HG02571 (cell line): ENCODE results near the gene ABTB2.
A peak's percentile ranks its signal among the peaks of the same experiment; 100 is the strongest.

Source experiments
- ATAC-seq: cut with Tn5 transposase; IDR thresholded peaks from one replicate; pipeline ENCODE4 v1.9.1; 2021; ENCODE audit warnings: mild to moderate bottlenecking, moderate library complexity; ENCODE audit not compliant: unreplicated experiment

Gene ABTB2

DNA sequence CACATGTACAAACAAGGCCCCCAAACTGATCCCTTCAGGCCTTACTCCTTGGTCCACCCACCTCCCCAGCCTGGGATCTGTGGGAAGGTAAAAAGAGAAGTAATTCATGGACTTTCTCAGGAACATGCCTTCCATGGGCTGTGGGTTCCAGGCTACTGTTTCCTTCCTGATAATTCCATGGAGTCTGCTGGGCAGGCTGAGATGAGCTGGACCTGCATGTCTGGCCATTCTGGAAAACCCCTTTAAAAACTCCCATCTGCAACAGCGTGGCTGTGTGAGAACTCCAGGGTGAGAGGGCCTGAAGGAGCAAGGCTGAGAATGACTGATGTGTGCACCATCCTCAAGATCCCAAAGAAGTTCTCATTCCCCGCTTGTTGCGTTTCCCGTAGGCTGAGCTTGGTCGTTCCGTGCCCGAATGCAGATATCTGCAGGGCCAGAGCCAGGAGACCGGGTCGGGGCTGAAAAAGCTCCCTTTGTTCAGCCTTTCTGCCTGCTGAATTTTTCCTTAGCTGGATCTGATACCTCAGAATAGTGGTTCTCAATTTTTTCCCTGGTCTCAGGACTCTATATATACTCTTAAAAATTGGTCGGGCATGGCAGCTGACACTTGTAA lies 179.5 kb downstream of the ABTB2 start:
- ATAC-seq = no peak

DNA sequence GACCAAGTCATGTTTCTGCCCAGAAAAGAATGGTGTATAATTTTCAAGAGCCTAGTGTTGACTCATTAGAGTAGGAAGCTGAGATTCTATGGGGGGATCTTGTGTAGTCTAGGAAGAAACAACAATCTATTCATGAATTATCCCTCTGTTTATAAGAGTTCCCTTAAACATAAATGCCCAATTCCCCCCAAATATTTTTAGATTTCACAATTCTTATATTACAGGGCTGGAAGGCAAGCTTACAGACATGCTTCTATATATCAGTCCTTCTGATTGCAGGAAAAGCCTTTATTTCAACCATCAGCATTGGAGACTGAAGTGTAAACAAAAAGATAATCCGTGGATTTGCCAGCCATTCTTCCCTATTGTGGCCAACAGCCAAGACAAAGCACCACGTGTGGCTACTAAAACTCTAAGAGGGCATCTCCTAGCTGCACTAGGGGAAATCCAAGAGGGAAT lies 181.0 kb downstream of the ABTB2 start:
- ATAC-seq = no peak

DNA sequence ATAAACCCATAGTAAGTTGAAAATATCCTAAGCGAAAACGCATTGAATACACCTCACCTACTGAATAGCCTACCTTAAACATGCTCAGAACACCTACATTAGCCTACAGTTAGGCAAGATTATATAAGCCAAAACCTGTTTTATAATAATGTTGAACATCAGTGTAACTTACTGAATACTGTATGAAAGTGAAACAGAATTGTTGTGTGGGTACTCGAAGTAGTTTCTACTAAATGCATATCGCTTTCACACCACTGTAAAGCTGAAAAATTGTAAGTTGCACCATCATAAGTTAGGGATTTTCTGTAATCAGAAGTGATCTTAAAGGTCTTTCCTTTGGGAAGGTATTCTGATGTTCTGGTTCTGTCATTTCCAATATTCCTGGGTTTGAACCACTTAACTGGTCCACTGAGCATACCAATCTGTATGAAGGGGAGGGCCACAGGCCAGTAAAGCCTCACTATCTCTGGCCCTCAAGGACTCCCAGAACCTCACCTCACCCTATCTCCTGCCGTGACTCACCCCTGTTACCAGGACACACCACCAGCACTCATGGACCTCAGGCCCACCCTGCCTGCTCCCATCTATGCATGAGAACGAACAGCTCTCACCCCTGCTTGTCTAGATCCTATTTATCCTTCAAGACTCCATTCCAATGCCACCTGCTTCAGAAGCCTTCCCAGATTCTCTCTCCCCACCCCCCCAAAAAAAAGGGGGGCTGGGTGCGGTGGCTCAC lies 182.4 kb downstream of the ABTB2 start:
- no peak for ATAC-seq

DNA sequence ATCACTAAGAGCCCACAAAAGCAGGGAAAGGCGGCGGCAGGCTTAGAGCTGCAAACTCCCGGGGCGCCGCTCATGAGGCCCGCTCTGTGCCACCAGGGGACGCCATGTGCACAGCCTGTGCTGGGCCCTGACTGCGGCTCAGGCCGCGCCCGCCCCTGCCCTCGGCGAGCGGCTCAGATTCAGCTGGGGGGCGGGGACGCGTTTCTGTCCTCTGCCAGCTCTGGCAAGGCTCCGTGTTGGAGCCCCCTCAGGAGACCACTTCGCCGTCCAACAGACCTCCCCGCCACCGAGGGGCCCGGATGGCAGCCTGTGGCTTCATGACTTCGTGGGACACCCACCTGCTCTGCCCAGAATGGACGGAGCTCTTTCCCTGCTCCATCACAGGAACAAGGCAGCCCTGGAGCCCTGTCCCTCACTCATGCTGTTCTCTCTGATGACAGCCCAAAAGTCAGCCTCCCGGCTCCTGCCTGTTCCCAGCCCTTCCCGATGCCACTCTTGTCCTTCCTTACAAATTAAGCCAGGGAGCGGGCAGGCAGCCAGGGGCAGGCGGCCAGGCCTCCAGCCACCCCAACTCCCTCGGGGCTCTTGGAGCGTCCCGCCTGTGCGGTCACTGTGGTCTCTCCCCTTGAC lies 183.3 kb downstream of the ABTB2 start:
- peak; percentile 73 for ATAC-seq

DNA sequence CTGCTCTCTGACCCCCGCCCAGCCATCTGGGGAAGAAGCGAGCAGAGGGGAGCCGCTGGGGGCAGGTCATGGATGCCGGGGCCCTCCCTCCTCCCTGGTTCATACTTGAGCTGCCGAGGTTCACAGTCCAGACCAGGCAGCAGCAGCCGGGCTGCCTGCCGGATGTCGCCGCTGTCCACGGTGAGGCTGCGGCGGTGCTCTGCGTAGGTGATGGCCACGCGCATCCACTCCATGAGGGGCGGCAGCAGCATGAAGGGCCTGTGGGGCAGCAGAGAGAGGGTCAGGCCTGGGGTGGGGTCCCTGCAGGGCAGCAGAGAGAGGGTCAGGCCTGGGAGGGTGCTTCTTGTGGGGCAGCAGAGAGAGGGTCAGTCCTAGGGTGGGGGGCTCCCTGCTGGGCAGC lies 184.8 kb downstream of the ABTB2 start:
- ATAC-seq = no peak

DNA sequence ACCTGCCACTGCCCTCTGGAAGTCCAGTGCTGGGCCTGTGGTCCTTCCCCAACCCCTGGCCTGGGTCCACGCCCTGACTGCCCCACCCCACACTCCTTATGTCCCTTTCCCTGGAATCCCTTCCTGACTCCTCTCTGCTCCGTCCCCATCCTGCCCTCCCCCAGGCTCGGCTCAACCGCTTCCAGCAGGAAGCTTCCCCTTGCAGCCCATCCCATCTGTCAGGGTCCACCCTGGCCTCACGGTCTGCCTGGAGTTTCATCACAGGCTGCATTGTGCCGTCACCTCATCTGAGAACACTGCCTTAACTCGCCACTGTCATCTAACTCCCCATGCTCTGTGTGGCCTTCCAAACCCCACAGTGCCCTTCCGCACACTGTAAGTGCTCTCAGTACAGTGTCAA lies 188.1 kb downstream of the ABTB2 start:
- no peak for ATAC-seq

DNA sequence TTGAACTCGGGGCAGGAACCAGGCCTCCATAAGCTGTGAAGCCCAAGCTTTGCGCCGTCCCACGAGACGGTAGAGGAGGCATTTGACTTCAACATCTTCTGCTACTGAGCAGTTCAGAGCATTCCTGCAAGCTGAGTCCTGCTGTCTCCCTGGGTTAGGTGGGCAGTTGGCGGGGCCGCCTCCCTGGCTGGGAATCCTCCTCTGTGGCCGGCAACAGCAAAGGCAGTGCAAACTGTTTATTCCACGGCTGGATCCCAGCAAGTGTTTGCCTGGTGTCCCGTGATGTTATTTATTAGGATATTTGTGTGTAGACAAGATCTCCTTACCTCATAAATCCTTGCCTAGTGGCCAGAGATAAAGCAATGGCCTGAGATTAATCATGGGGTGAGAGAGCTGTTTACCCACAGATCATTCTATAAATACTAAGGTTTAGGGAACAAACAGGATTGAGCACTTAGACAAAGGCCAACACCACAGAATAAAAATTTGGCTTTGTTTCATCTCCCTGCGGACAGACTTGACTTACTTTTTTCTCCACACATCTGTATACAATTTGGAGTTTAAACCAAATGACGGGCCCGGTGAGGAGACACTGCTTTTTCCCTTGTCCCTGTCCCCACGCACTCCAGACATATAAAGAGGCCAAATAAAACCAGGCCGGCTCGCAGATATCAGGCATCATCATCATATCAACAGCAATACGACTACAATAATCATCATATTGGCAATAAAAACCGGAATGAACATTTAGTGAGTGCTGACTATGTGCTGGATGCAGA lies 189.0 kb downstream of the ABTB2 start:
- ATAC-seq = no peak

DNA sequence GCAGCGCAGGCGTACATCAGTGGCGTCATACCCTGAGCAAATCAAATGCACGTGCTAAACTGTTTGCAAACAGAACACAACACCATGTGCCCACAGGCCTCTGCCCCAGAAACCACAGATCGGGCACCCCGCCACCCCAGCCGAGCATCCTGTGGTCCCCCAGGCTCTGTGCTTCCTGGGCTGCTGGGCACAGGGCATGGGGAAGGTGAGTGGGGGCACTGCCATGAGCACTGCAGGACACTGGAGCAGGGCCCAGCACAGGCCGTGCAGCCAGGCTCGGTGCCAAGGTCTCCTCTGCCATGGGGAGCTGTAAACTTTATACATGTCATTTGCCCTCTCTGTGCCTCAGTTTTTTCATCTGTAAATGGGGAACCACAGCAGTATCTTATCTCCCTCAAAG lies 189.8 kb downstream of the ABTB2 start:
- no peak for ATAC-seq

DNA sequence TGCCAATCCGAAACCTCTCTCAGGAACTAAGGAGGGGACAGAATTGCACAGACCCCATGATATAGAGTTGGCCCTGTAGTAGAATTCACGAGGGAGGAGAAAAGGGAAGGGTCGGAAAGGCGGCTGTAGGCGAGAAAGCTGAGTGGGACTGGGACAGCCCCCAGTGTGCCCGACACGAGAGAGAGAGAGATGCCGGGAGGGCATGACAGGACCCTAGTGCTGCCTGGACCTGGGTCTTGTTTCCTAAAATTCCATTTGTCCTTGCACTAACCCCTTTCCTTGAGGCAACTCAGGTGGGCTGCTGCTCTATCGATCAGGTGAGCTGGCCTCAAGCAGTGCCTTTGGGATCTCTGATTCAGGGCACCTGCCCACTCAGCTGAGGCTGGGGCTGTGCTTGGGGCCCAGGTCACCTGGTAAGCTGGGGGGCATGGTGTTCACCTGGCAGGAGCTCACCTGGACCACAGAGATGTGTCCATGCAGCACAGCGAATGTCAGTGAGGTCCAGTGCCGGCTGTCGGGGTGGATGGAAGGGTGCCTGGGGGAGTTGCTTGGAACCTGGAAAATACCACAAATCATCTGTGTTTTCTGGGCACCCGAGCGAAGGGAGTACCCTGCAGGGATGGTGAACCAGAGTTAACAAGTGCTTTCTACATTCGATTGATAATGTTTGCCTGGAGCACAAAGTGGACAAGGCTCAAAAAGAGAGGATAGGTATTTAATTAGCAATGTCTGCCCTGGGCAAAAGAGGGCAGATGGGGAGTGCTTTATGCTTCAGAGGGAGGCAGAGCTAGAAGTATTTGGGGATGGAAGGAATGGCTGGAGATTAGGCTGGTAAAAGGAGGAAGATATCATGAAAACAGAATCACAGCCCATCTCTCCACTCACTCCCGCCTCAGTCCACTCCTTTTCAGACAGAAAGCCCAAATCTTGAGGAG lies 190.7 kb downstream of the ABTB2 start:
- no peak for ATAC-seq

DNA sequence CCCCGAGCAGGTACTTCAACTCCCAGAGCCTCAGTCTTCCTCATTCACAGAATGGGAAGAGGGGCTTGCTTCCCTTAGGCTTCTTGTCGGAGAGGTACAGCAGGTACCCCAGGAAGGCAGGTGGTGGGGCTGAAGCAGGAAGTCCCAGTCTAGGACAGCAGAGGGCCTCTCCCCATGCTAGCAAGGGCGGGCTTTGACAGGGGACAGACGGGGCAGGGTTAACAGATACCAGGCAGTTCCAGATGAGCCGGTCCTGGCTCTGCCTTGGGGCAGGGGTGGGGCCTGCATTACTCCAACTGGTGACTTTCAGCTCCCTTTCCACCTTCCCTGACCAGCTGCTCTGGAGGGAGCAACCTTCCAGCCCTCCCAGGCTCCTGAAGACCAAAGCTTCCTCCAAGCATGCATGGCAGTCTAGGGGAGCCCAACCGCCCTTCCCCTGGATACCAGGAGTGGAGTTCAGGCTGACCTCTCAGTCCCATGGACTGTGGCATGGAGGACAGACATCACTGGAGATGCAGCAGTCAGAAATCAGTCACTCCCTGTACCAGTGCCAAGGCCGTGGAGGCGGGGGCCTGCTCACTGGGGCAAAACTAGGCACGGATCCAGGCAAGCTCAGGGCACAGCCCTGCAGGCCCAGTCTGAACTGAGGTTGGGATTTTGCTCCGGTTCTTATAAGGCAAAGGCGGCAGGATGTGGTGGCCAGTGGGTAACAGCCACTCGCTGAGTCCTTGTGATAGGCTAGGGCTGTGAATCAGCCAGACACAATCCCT lies 191.8 kb downstream of the ABTB2 start:
- ATAC-seq = no peak

DNA sequence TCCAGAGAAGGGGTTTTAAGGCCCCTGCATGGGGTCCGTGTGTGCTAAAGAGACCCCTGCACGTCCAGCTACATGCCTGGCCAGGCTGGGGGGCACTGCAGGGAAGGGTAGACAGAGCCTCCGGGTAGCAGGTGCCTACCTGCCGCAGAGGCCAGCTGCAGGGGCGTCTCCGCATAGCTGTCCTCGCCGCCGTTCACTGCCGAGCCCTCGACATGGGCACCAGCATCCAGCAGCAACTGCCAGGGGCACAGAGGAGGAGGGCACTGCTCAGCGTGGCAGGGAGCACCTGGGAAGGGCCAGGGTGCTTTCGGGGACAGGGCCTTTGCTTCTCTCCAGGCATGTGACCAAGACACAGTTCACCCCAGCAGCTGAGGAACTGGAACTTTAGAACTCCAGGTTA lies 192.7 kb downstream of the ABTB2 start:
- ATAC-seq = no peak

DNA sequence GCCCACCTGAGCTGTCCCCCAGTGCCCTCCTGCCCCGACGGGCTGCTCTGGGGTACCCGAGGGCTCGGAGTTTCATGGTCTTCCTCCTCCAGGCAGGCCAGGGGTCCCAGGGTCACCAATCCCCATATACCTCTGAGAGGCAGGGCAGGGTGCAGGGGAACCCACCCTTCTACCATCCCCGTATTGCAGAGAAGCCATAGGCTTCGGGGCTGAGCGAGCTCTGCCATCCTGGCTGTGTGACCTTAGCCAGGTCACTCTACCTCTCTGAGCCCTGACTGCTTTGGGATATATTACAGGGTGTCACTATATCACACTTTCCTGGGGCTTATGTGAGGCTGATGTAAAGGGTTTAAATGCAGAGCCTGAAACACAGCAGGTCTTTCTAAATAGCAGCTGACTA lies 195.0 kb downstream of the ABTB2 start:
- ATAC-seq = no peak

DNA sequence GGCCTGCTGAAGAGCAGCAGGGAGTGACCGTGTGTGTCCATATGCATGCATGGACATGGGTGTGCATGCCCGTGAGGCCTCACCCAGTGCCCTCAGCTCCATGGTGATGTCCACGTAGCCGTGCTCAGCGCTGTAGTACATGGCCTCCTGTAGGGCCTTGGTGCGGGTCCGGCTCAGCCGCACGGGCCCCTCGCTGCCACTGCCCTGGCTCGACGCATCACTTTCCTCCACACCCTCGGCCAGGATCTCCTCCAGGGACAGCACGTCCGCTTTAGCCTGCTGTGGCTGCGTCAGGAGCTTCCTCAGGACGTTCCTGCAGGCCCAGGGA lies 195.4 kb downstream of the ABTB2 start:
- no peak for ATAC-seq

DNA sequence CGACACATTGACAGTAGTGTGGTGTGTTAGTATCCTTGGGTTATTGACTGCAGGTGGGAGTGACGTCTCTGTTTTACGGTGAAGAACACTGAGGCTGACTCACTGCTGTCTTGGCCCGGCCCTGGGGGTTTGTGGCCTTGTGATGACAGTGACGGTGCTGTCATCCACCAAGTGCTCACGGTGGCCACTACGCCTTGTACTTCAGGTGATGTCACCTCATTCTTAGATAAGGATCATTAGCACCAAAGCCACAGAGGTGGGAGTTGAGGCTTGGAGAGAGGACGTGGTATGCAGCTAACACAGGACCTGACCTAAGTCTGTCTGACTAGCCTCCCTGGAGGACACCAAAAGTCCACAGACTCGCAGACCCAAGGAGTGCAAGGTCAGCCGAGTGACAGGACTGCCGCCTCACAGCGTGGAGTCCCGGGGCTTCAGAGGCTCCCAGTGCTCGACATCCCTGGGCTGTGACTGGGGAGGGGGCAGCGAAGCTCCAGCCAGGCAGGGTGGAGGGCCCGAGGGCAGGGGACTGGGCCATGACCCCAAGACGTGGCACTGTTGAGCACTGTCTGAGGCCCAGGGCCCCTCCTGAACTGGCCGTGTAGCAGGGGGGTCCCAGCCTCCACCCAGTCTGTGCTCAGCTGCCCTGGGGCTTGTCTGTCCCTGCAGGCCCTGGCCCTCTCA lies 195.9 kb downstream of the ABTB2 start:
- ATAC-seq = no peak

DNA sequence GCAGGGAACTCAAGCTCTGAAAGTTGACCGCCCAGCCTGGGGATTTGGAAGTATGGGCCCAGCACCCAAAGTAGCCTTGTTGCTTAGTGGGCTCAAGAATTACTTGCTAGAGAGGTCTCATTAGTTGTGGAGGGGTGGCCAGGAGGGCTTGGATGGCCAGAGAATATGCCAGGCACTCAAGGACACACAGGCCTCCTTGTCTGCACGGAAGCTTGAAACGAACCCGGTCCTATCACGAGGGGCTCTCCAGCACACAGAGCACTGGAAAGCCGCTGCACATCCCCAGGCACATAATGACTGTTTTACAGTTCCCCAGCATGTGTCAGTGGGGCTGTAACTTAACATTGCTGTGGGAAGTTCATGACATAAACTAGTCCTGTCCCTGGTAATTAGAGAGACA lies 196.4 kb downstream of the ABTB2 start:
- no peak for ATAC-seq

DNA sequence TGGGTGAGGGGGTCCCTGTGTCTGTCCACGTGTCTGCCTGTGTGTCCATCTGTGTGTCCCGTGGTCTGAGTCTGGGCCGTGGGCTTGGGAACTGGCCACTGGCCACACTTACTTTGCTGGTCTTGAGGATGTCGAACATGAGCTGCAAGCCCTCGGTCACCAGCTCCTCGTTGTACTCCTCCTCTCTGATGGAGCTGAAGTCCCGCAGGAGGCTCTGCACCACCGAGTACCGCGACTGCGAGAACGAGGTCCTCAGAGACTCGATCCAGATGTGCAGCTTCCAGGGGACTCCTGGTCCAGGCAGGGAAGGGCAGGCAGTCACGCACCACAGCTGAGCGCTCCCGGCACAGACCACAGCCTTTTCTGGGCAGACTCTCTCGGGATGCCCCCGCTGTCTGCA lies 197.0 kb downstream of the ABTB2 start:
- ATAC-seq = no peak

DNA sequence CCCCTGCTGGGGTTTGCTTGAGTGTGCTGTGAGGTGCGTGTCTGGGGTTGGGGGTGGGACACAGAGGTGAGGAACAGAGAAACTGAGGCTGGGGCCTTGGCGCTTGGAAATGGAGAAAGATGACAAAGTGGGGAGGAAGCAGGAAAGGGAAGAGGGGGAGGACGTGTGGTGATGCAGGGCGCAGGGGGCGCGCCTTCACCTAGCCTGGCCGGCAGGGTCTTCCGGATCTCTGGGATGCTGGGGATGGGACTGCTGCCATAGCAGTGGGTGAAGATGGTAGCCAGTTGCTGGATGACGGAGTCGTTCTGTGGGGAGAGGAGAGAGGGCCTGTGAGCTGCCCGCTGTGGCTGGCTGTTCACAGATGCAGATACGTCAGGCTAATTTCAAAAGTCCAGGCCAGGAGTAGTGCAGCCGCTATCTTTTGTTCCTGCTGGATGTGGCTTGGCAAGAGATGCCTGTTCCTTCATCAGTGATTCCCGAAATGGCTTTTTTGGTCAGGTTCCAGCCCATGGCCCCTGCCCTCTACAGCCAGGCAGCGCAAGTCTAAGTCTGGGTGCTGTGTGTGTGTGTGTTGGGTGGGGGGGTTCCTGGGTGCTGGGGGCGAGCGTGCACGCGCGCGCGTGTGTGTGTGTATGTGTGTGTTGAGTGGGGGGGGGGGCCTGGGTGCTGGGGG lies 197.6 kb downstream of the ABTB2 start:
- ATAC-seq = no peak

DNA sequence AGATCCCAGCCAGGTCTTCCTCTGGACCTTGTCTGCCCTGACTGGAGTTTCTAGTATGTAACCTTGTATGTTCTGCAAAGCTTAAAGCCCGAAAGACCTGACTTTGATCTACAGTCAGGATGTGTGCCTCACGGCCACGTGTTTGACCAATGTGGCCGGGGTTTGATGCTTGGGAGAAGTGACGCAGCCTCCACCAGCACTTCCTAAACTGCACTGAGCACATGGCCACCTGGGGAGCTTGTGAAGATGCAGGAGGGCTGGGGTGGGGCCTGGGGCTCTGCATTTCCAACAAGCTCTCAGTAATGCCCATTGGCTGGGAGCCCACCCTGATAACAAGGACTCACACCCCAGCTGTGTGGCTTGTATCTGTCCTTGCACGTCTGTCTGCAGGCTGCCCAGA lies 199.1 kb downstream of the ABTB2 start:
- no peak for ATAC-seq

DNA sequence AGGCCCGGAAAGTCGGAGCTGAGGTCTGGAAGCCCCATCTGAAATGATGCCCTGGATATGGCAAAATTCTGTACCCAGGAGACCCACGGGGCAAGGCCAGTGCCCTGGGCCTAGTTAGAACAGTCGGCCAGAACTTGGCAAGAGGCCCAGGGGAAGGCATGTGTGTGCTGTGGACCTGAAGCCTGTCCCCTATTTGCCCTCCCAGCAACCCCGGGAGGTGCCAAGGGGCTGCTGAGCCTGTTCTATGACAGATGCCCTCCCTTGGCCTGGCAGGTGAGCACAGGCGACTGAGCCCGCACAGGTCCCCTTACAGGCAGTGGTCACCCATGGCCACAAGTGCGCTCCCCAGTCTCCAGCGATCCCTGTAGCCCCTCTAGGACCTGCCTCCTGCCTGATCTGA lies 200.6 kb downstream of the ABTB2 start:
- ATAC-seq = no peak
